Measurements from ENCODE around the gene IER3.

Gene IER3

GRCh38 chr6:30744054-30744805, at the start of gene IER3:
Gene IER3 (minus strand): TSS chr6:30744547. CDS start chr6:30744518, 29 bp downstream.
- DNase-seq, result peak; percentile 47 to 49

GRCh38 chr6:30793521-30794194, 49.3 kb upstream of the IER3 start:
- peak; percentile 23 to 31 for DNase-seq

GRCh38 chr6:30792786-30793185, 48.4 kb upstream of the IER3 start:
- DNase-seq, result no peak

- no peak for DNase-seq
Measured at GRCh38 chr6:30790724-30791383, 46.5 kb upstream of the IER3 start.

- no peak for DNase-seq
Measured at GRCh38 chr6:30789606-30790005, 45.3 kb upstream of the IER3 start.

- peak; percentile 98 for DNase-seq
Measured at GRCh38 chr6:30787954-30788353, 43.6 kb upstream of the IER3 start.

- no peak for DNase-seq
Measured at GRCh38 chr6:30782425-30783014, 38.2 kb upstream of the IER3 start.

- DNase-seq, result peak; percentile 96
Measured at GRCh38 chr6:30781743-30782424, 37.5 kb upstream of the IER3 start.

GRCh38 chr6:30781395-30781742, 37.0 kb upstream of the IER3 start:
- no peak for DNase-seq

- no peak for DNase-seq
Measured at GRCh38 chr6:30780642-30780920, 36.2 kb upstream of the IER3 start.

GRCh38 chr6:30779850-30780641, 35.7 kb upstream of the IER3 start:
- DNase-seq, result no peak

- DNase-seq, result no peak
Measured at GRCh38 chr6:30778001-30778635, 33.8 kb upstream of the IER3 start.

GRCh38 chr6:30777155-30777485, 32.8 kb upstream of the IER3 start:
- DNase-seq, result no peak

- DNase-seq, result no peak
Measured at GRCh38 chr6:30776390-30777154, 32.2 kb upstream of the IER3 start.

- no peak for DNase-seq
Measured at GRCh38 chr6:30775104-30775503, 30.8 kb upstream of the IER3 start.

GRCh38 chr6:30774701-30775100, 30.4 kb upstream of the IER3 start:
- DNase-seq, result no peak

- no peak for DNase-seq
Measured at GRCh38 chr6:30770592-30770991, 26.2 kb upstream of the IER3 start.

- DNase-seq, result no peak
Measured at GRCh38 chr6:30769853-30770524, 25.6 kb upstream of the IER3 start.

GRCh38 chr6:30769088-30769852, 24.9 kb upstream of the IER3 start:
- peak; percentile 82 to 87 for DNase-seq

- DNase-seq, result no peak
Measured at GRCh38 chr6:30768634-30769087, 24.3 kb upstream of the IER3 start.
